Breast epithelium (tissue), 3 donors: ENCODE data around the gene RPH3AL.

Experiments
- POLR2A ChIP-seq: fragments of 450-650 bp; IDR thresholded peaks from one replicate; pipeline ENCODE4 v1.6.1; 2016; ENCODE audit warnings: antibody characterized with exemption, mild to moderate bottlenecking, moderate library complexity
- POLR2AphosphoS5 ChIP-seq, 3 donors: sonication (generic); formaldehyde crosslinking; IDR thresholded peaks; one replicate each; pipeline ENCODE4 v1.6.1; 2017; ENCODE audit warnings: antibody characterized with exemption in 3 of 3
- TF ChIP-seq, protein P1 (sequence below), 3 donors: fragments of 450-650 bp; IDR thresholded peaks; one replicate each; pipeline ENCODE4 v1.5.1; 2016 to 2017; ENCODE audit warnings: antibody characterized with exemption in 3 of 3, mild to moderate bottlenecking in 3 of 3, moderate library complexity in 3 of 3

DNA sequence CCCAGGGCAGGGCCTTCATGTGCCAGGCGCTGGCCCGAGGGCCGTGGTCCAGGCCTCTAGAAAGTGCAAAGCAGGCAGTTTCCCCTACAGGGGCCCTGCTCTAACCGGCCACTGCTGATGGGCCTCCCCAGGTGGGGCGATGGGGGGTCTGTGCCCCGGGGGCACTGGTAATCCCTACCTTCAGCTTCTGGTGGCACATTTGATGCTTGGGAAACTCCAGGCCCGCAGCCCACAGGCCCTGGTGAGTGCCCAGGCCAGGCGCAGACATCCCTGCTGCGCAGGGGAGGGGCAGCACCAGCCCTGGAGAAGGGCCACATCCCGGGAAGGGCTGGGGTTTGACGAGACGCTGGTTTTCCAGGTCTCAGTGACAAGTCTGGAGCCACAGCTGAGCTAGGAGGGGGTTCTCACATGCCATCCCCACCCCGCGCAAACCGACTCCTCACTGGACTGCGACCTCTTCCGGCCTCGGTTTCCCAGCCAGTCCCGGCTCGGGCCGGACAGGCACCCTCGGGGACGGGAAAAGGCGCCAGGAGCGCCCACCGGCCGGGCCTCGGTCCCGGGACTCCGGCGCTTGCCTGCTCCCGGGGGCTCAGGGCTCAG lies 172.7 kb downstream of the RPH3AL start:
- TF ChIP-seq POLR2AphosphoS5 (IDR thresholded peaks at IDR 0.05) (no peak), POLR2A (no peak)
- TF ChIP-seq, protein P1, sequence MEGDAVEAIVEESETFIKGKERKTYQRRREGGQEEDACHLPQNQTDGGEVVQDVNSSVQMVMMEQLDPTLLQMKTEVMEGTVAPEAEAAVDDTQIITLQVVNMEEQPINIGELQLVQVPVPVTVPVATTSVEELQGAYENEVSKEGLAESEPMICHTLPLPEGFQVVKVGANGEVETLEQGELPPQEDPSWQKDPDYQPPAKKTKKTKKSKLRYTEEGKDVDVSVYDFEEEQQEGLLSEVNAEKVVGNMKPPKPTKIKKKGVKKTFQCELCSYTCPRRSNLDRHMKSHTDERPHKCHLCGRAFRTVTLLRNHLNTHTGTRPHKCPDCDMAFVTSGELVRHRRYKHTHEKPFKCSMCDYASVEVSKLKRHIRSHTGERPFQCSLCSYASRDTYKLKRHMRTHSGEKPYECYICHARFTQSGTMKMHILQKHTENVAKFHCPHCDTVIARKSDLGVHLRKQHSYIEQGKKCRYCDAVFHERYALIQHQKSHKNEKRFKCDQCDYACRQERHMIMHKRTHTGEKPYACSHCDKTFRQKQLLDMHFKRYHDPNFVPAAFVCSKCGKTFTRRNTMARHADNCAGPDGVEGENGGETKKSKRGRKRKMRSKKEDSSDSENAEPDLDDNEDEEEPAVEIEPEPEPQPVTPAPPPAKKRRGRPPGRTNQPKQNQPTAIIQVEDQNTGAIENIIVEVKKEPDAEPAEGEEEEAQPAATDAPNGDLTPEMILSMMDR (IDR thresholded peaks at IDR 0.05), result no peak
